Activated naive CD8-positive, alpha-beta T cell (primary cell): ENCODE results near the gene MPPED1.

Experiments
- H3K27ac Mint-ChIP-seq: one replicate; pipeline ENCODE4 v1.8.0; 2021; ENCODE audit warnings: mixed read lengths
- H3K27me3 Mint-ChIP-seq: one replicate; pipeline ENCODE4 v1.8.0; 2021; ENCODE audit warnings: mixed read lengths
- H3K36me3 Mint-ChIP-seq: one replicate; pipeline ENCODE4 v1.8.0; 2021; ENCODE audit warnings: mixed read lengths
- H3K4me1 Mint-ChIP-seq: one replicate; pipeline ENCODE4 v1.8.0; 2021; ENCODE audit warnings: low read depth, mixed read lengths
- H3K4me3 Mint-ChIP-seq: one replicate; pipeline ENCODE4 v1.8.0; 2021; ENCODE audit warnings: mild to moderate bottlenecking, mixed read lengths
- H3K9me3 Mint-ChIP-seq: one replicate; pipeline ENCODE4 v1.8.0; 2021; ENCODE audit warnings: low read depth, mixed read lengths

MPPED1 gene, protein sequence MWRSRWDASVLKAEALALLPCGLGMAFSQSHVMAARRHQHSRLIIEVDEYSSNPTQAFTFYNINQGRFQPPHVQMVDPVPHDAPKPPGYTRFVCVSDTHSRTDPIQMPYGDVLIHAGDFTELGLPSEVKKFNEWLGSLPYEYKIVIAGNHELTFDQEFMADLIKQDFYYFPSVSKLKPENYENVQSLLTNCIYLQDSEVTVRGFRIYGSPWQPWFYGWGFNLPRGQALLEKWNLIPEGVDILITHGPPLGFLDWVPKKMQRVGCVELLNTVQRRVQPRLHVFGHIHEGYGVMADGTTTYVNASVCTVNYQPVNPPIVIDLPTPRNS

DNA sequence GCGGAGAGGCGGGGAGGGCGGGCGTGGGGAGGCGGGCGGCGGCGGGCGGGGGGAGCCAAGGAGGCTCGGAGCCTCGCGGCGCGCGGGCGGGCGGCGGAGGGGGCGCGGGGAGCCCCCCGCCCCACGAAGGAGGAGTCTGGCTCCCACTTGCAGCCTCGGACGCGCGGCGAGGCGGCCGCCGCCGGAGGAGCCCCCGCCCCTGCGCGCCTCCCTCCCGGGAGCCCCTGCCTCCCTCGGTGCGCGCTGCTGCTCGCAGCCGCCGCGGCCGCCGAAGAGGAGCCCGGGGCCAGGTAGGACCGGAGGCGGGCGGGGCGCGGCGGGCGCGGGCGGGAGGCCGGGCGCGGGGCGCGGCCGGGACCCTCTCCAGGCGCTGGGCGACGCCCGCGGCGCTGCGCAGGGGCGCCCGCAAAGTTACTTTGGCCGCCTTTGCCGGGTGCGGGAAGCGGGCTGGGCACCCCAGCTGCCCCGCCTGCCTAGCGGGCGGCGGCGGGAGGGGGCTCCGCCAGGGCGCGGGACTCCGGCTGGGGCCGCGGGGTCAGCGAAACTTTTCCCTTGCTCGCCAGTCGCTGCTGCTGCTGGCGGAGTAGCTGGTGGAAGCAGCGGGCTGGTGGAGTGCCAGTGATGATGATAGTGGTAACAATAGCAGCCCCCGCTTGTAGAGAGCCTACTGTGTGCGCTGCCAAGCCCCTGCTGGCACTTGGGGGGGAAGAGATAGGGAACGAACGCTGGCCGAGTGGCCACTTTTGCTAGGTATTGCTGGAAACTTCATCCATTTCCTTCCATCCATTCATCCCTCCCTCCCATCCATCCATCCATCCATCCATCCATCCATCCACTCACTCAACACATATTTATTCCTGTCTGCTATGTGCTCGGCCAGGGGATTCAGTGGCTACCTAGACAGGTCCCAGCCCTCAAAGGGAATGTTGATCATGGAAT is at the start of gene MPPED1:
TSS of gene MPPED1 (plus strand) at position 146 of the 939 bp plus-strand sequence. CDS start 12,972 bp downstream, outside the sequence.
- Mint-ChIP-seq H3K27me3 (peaks cover 26% of the 10 kb centered on the region), H3K36me3 (no peaks in the 10 kb centered on the region), H3K9me3 (no peaks in the 10 kb centered on the region), H3K27ac (no peak within 1 kb of the TSS), H3K4me1 (peaks cover 5% of the 10 kb centered on the region), H3K4me3 (peak within 1 kb of the TSS; percentile 40)

DNA sequence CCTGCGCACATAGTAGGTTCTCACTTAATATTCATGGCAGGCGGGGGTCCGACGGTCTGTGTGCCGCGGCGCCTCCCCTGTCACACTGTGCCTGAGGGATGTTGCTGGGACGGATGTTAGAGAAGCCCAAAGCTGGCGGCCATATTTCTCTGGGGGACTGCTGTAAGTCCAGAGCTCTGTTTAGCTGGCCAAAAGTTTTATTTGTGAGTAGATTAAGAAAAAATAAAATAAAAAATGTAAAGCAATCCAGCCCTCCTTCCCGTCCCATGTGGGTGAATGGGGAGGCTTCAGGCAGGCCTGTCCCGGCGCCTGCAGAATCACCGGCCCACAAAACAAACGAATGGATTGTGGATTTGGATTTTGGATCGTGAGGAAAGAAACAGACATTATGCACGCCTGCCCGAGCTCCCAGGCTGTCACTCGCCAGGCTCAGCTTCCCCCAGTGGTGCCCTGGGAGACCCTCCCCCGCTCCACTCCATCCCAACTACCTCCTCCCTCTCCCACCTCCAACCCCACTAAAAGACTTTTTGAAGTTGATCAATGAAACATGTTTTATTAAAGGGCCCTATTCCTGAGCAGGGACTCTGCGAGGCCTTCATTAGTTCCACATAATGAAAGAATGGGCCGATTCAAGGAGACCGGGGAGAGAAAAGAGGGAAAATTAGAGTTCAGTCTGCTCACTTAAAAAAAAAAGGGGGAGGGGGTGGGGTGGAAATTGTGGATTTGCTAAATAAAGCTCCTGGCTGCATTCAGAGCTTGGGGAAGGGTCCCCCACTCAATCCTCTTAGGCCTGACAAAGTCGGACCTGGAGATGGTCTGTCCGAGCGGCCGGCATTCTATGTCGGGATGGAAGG is 48.3 kb upstream of the MPPED1 start:
- Mint-ChIP-seq H3K27ac (no peak overlapping the region), H3K4me1 (no peaks in the 10 kb centered on the region), H3K27me3 (peaks cover 3% of the 10 kb centered on the region), H3K4me3 (no peak overlapping the region), H3K36me3 (no peaks in the 10 kb centered on the region), H3K9me3 (no peaks in the 10 kb centered on the region)

DNA sequence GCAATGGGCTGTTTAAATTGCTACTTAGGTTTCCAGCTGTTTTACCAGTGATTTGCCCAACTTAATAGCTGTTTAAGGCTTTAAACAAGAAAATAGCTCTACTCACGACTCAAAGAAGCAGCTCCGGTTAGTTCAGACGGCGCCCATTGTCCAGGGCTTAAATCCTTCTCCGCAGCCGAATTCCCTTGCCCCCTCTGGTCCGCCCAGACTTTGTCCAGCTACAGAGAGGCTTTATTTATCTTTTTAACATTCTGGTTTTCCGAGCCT is 47.7 kb upstream of the MPPED1 start:
- no peak overlapping the region for H3K27ac Mint-ChIP-seq
- H3K4me1 Mint-ChIP-seq = no peaks in the 10 kb centered on the region
- H3K36me3 Mint-ChIP-seq = no peaks in the 10 kb centered on the region

DNA sequence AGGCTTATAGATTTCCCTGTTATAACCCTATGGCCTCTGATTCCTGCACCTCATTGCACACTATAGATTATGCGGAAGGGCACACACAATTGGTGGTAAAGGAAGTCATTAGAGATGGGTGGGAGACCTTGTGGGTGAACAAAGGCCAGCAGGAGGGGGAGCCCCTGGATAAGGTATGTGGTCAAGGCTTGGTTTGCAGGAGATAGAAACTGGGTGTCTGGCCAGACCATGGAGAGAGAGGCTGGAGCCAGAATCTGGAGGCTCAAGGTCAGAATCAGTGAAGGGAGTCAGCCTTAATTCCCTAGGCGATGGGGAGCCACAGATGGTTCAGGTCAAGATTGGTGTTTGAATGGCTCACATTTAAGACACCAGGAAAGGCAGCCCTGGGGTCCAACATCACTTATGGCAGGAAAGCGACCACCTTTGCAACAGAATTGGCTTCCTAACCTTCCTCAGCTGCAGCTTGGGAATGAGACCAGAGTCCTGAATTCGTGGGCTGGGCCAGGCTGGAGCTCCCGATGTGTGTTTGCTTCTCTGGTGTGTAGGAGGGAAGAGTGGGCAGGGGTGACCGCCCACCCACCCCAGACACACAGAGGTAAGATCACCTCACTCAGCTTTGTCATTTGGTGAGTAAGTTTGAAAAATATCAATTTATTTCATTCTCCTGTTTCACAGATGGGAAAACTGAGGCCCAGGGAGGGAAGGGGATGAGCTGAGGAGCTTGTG is 45.9 kb upstream of the MPPED1 start:
- no peaks in the 10 kb centered on the region for H3K36me3 Mint-ChIP-seq

More for the DNA sequence above, 47.7 kb upstream of the MPPED1 start:
- no peak overlapping the region for H3K4me3 Mint-ChIP-seq
- H3K27me3 Mint-ChIP-seq = peaks cover 4% of the 10 kb centered on the region
- no peaks in the 10 kb centered on the region for H3K9me3 Mint-ChIP-seq

DNA sequence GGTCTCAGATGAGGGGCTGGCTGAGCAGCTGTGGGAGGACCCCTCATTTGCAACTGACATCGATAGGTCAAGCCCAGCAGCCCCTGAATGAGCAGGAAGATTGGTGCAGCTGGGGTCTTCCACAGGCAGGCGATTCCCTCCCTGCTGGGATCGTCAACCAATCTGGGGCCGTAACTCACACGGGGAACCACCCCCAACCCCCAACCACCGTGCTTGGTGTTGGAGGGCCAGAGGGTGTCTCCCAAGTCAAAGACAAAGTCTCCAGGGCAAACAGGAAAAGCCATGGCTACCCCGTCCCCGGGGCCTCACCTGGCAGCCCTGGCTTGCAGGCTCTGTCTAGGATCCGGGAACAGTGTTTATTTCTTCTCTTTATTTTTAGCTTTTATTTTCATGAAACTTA is 41.8 kb upstream of the MPPED1 start:
- Mint-ChIP-seq H3K27me3 (peaks cover 27% of the 10 kb centered on the region), H3K9me3 (peaks cover 4% of the 10 kb centered on the region), H3K36me3 (peaks cover 5% of the 10 kb centered on the region), H3K4me3 (no peak overlapping the region), H3K4me1 (no peaks in the 10 kb centered on the region), H3K27ac (no peak overlapping the region)

More for the DNA sequence above, 45.9 kb upstream of the MPPED1 start:
- Mint-ChIP-seq H3K27ac (no peak overlapping the region), H3K9me3 (no peaks in the 10 kb centered on the region), H3K4me1 (no peaks in the 10 kb centered on the region), H3K4me3 (no peak overlapping the region), H3K27me3 (peaks cover 9% of the 10 kb centered on the region)

DNA sequence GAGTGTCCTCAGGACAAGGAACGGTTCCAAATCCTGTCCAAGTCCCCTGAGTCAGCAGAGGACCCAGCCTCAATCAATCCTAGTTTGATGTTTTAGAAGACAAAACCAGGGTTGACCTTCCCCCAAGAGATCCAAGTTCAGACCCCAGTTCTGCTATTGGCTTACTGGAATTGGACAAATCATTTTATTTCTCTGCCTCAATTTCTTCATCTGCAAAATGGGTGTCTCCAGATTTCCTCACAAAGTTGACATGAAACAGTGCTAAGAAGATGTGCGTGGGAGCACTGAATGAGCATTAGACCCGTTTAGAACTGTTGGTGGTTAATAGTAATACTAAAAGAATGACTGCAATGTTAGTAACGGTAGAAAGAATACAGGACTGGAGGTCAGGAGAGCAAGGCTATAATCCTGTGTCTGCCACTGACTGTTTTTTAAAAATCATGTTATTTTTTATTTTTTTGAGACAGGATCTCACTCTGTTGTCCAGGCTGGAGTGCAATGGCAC is 35.8 kb upstream of the MPPED1 start:
- H3K27ac Mint-ChIP-seq = no peak overlapping the region
- H3K4me3 Mint-ChIP-seq = no peak overlapping the region
- H3K27me3 Mint-ChIP-seq = peaks cover 34% of the 10 kb centered on the region
- H3K36me3 Mint-ChIP-seq = peaks cover 10% of the 10 kb centered on the region
- H3K9me3 Mint-ChIP-seq = peaks cover 4% of the 10 kb centered on the region
- H3K4me1 Mint-ChIP-seq = peaks cover 4% of the 10 kb centered on the region

DNA sequence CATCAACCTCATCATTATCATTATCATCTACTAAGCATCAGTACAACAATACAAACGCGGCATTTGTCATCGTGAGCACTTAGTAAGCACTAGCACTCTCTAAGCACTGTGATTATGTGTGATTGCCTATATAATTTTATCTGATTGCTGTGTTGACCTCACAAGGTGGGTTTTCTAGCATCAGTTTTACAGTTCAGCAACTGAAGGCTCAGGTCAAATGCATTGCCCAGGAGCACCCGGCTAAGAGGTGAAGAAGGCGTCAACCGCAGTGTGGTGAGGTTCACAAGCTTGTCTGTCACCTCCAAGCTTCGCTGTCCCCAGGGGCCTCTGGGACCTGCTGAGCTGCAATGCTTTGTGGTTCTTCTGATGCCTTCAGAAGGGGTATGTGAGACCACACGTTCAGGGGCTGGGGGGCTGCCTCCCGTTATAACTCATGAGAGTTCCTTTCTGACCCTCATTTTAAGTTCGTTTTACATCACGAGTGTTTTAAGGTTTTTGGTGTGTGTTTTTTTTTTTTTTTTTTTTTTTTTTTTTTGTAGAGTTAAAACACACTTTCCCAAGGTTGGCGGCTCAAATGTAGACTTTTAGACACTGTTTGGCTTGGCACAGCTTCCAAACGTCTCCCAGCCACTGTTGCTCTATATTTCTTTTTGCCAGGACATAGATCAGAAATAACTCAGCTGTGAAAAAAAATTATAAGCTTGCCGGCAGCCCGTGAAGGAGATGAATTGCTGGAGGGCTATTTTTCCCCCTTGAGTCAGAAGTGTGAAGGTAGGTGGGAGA is 34.9 kb upstream of the MPPED1 start:
- Mint-ChIP-seq H3K4me3 (no peak overlapping the region), H3K36me3 (peaks cover 10% of the 10 kb centered on the region), H3K27ac (no peak overlapping the region), H3K9me3 (peaks cover 4% of the 10 kb centered on the region), H3K27me3 (peaks cover 26% of the 10 kb centered on the region), H3K4me1 (peaks cover 4% of the 10 kb centered on the region)

DNA sequence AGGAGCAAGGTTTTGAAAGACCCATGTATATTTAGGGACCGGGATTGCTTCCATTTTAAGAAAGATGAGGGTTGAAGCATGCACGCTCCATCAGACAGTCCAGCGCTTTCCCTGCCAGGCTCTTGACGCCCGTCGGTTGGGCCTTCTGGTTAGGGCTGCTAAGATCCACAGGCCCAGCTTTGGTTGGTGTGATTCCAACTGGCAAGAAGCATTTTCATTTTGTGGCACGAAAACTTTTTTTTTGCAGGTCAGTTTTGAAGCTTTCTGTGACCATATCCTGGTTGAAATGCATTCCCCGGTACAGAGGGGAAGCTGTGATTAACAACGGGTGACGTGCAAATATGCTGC is 34.3 kb upstream of the MPPED1 start:
- no peak overlapping the region for H3K4me3 Mint-ChIP-seq
- no peak overlapping the region for H3K27ac Mint-ChIP-seq
- peaks cover 4% of the 10 kb centered on the region for H3K9me3 Mint-ChIP-seq
- H3K36me3 Mint-ChIP-seq = peaks cover 10% of the 10 kb centered on the region
- H3K4me1 Mint-ChIP-seq = peaks cover 4% of the 10 kb centered on the region
- H3K27me3 Mint-ChIP-seq = peaks cover 26% of the 10 kb centered on the region

DNA sequence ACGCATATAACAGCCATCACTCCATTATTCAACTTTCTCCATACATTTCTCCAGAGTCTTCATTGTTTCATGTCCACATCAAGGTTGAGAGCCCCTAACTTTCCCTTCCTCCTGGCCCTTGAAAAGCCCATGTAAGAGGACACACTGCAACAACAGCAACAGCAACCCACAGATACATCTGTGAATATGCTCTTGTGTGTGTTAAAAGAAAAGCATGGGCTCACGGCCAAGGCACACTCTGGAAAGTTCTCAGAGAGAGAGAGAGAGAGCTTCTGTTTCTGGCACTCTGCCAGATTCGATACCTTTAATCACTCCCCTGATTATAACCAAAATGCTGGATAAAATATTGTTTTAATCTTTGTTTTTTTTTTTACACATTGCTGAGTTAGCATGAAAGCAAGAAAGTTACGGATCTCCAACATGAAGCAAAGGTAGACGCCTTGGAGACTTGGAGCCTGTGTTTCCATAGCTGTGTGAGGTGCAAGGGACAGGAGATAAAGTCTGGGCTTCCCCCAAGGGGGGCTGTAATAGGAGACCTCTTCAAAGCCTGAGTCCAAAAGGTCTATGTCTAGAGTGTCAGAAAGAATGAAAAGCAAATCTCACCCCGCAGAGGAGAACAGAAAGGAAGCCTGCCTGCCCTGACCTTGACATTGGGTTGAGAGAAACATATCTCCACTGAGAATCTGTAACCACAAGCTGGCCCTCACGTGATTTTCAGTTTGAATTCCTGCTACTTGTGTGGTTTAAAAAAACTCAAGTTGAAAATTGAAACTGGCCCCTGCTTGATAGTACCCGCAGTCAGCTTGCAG is 33.7 kb upstream of the MPPED1 start:
- Mint-ChIP-seq H3K9me3 (peaks cover 4% of the 10 kb centered on the region), H3K4me1 (peaks cover 4% of the 10 kb centered on the region), H3K4me3 (no peak overlapping the region), H3K27ac (no peak overlapping the region), H3K36me3 (peaks cover 10% of the 10 kb centered on the region), H3K27me3 (peaks cover 25% of the 10 kb centered on the region)

DNA sequence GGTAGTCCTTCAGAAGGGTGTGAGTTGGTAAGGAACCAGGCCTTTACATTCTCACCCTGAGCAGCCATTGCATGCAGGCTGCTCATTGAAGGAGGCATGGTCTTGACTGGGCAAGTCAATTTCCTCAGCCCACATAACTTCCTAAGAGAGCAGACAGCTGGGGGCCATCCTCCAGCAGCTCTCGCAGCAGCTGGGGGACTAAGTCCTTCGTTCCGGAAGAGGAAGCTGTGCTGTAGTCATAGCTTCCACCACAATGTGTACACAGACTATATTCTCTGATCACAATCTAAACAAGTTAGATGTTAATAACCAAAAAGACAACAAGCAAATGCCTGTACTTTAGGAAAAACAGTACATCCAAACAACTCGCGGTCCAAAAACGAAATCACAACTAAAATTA is 30.1 kb upstream of the MPPED1 start:
- no peak overlapping the region for H3K27ac Mint-ChIP-seq
- no peak overlapping the region for H3K4me3 Mint-ChIP-seq
- H3K9me3 Mint-ChIP-seq = no peaks in the 10 kb centered on the region
- peaks cover 6% of the 10 kb centered on the region for H3K4me1 Mint-ChIP-seq
- peaks cover 11% of the 10 kb centered on the region for H3K27me3 Mint-ChIP-seq
- H3K36me3 Mint-ChIP-seq = no peaks in the 10 kb centered on the region

DNA sequence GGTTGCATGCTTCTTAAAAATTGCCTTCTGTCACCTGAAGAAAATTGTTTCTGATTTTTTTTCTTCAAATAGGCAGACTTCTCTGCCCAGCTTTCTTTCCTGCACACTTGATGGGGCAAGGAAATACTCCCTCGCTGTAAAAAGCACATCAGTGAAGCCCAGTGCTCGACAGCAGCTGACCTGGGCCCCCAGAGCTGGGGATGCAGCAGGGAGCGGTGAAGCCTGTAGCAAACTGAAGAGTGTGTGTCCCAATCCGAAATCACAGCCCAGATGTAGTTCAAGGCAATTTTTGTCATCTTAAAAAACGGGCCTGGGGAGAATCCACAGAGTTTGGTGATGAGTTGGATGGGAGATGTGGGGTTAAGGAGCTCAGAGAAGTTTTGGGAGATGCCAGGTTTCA is 27.0 kb upstream of the MPPED1 start:
- peaks cover 3% of the 10 kb centered on the region for H3K4me1 Mint-ChIP-seq
- no peaks in the 10 kb centered on the region for H3K36me3 Mint-ChIP-seq
- no peak overlapping the region for H3K4me3 Mint-ChIP-seq
- H3K27me3 Mint-ChIP-seq = peaks cover 8% of the 10 kb centered on the region
- H3K27ac Mint-ChIP-seq = no peak overlapping the region
- no peaks in the 10 kb centered on the region for H3K9me3 Mint-ChIP-seq

DNA sequence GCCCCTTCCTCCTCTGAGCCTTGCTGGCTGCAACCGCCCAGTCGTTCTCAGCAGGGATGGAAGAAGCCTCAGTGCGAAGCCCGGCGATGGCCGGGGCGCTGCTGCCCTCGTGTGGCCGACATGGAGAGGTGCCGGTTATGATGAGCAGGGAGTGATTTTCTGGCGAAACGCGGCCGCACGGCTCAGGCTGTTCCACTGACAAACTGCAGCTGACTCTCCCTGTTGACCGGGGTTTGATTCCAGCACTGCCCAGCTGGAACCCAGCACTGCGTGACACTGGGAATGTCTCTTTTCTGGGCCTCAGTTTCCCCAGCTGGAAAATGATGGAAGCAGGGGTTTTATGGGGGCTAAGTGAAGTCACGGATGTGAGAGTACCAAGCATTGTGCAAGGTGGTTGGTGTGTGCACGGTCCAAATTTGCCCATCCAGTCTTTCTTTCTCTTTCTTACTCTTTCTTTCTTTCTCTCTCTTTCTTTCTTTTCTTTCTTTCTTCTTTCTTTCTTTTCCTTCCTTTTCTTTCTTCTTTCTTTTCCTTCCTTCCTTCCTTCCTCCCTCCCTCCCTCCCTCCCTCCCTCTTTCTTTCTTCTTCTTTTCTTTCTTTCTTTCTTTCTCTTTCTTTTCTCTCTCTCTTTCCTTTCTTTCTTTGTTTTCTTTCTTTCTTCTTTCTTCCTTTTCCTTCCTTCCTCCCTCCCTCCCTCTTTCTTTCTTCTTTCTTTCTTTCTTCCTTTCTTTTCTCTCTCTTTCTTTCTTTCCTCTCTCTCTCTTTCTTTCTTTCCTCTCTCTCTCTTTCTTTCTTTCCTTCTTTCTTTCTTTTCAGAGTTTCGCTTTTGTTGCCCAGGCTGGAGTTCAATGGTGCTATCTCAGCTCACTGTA is 25.8 kb upstream of the MPPED1 start:
- H3K4me3 Mint-ChIP-seq = no peak overlapping the region
- no peaks in the 10 kb centered on the region for H3K9me3 Mint-ChIP-seq
- H3K27me3 Mint-ChIP-seq = peaks cover 5% of the 10 kb centered on the region
- peaks cover 3% of the 10 kb centered on the region for H3K4me1 Mint-ChIP-seq
- H3K27ac Mint-ChIP-seq = no peak overlapping the region
- H3K36me3 Mint-ChIP-seq = no peaks in the 10 kb centered on the region
